ENCODE data around the gene EYS.
A peak's percentile ranks its signal among the peaks of the same experiment; 100 is the strongest.

The EYS gene

GRCh38 chr6:64238071-64238470 is 1469.0 kb downstream of the EYS start:
- no peak for DNase-seq (ENCODE audit: low spot score)

- no peak for DNase-seq (ENCODE audit: low spot score)
Observed at GRCh38 chr6:64233746-64234145, 1473.3 kb downstream of the EYS start.

GRCh38 chr6:64231928-64232327 is 1475.1 kb downstream of the EYS start:
- DNase-seq (ENCODE audit: low spot score) = no peak

- no peak for DNase-seq (ENCODE audit: low spot score)
Observed at GRCh38 chr6:64230530-64230929, 1476.5 kb downstream of the EYS start.

GRCh38 chr6:64227863-64228262 is 1479.2 kb downstream of the EYS start:
- DNase-seq (ENCODE audit: low spot score) = peak; percentile 53

GRCh38 chr6:64225503-64225902 is 1481.5 kb downstream of the EYS start:
- no peak for DNase-seq (ENCODE audit: low spot score)

- DNase-seq (ENCODE audit: low spot score) = no peak
Observed at GRCh38 chr6:64224819-64225218, 1482.2 kb downstream of the EYS start.

- DNase-seq (ENCODE audit: low spot score) = peak; percentile 19
Observed at GRCh38 chr6:64221776-64222175, 1485.2 kb downstream of the EYS start.

- no peak for DNase-seq (ENCODE audit: low spot score)
Observed at GRCh38 chr6:64220801-64221200, 1486.2 kb downstream of the EYS start.

- no peak for DNase-seq (ENCODE audit: low spot score)
Observed at GRCh38 chr6:64217721-64218620, 1489.1 kb downstream of the EYS start.

- no peak for DNase-seq (ENCODE audit: low spot score)
Observed at GRCh38 chr6:64214373-64214772, 1492.7 kb downstream of the EYS start.

GRCh38 chr6:64213697-64214096 is 1493.3 kb downstream of the EYS start:
- DNase-seq (ENCODE audit: low spot score) = no peak

GRCh38 chr6:64197246-64197645 is 1509.8 kb downstream of the EYS start:
- DNase-seq (ENCODE audit: low spot score) = no peak

GRCh38 chr6:64186592-64186991 is 1520.4 kb downstream of the EYS start:
- DNase-seq (ENCODE audit: low spot score) = no peak

- DNase-seq (ENCODE audit: low spot score) = no peak
Observed at GRCh38 chr6:64185621-64186020, 1521.4 kb downstream of the EYS start.

- no peak for DNase-seq (ENCODE audit: low spot score)
Observed at GRCh38 chr6:64175296-64175695, 1531.7 kb downstream of the EYS start.

GRCh38 chr6:64170316-64170715 is 1536.7 kb downstream of the EYS start:
- no peak for DNase-seq (ENCODE audit: low spot score)

- DNase-seq (ENCODE audit: low spot score) = no peak
Observed at GRCh38 chr6:64160486-64160885, 1546.5 kb downstream of the EYS start.

GRCh38 chr6:64155063-64155462 is 1552.0 kb downstream of the EYS start:
- no peak for DNase-seq (ENCODE audit: low spot score)

GRCh38 chr6:64146876-64147275 is 1560.2 kb downstream of the EYS start:
- no peak for DNase-seq (ENCODE audit: low spot score)

GRCh38 chr6:64146094-64146493 is 1560.9 kb downstream of the EYS start:
- DNase-seq (ENCODE audit: low spot score) = peak; percentile 27

- DNase-seq (ENCODE audit: low spot score) = no peak
Observed at GRCh38 chr6:64145658-64146057, 1561.4 kb downstream of the EYS start.

- no peak for DNase-seq (ENCODE audit: low spot score)
Observed at GRCh38 chr6:64143101-64143500, 1563.9 kb downstream of the EYS start.

GRCh38 chr6:64141680-64142079 is 1565.3 kb downstream of the EYS start:
- DNase-seq (ENCODE audit: low spot score) = no peak
